Keratinocyte (primary cell): ENCODE results near the gene ANO9.

ENCODE experiments used
- EZH2 ChIP-seq: IDR thresholded peaks from one replicate; pipeline ENCODE4 v1.6.1; 2012; ENCODE audit warnings: inconsistent platforms, mild to moderate bottlenecking, low read length, moderate library complexity
- TF ChIP-seq, protein P1 (sequence below), 3 experiments: IDR thresholded peaks in 1 of 3; conservative IDR thresholded peaks in 1 of 3; optimal IDR thresholded peaks in 1 of 3; 2 replicates in 2 of 3; 3 replicates in 1 of 3; pipeline versions ENCODE3 to v1.5.1; 2011; ENCODE audit warnings: low read length in 3 of 3, mild to moderate bottlenecking in 3 of 3, moderate library complexity in 2 of 3, control low read depth in 1 of 3, inconsistent platforms in 1 of 3; ENCODE audit not compliant: insufficient read depth in 2 of 3; ENCODE audit errors: extremely low read depth in 1 of 3

GRCh38 chr11:490930-491260, 49.1 kb upstream of the ANO9 start:
- no peak for TF ChIP-seq EZH2
- TF ChIP-seq, protein P1, sequence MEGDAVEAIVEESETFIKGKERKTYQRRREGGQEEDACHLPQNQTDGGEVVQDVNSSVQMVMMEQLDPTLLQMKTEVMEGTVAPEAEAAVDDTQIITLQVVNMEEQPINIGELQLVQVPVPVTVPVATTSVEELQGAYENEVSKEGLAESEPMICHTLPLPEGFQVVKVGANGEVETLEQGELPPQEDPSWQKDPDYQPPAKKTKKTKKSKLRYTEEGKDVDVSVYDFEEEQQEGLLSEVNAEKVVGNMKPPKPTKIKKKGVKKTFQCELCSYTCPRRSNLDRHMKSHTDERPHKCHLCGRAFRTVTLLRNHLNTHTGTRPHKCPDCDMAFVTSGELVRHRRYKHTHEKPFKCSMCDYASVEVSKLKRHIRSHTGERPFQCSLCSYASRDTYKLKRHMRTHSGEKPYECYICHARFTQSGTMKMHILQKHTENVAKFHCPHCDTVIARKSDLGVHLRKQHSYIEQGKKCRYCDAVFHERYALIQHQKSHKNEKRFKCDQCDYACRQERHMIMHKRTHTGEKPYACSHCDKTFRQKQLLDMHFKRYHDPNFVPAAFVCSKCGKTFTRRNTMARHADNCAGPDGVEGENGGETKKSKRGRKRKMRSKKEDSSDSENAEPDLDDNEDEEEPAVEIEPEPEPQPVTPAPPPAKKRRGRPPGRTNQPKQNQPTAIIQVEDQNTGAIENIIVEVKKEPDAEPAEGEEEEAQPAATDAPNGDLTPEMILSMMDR (optimal IDR thresholded peaks at IDR 0.05 in 1 of 3, IDR thresholded peaks at IDR 0.05 in 1 of 3, conservative IDR thresholded peaks at IDR 0.05 in 1 of 3; ENCODE audit: extremely low read depth in 1 of 3, insufficient read depth in 2 of 3, low read length in 3 of 3) = no peak
